A549 treated with RU486 at 1 μM for 4 hours (cell line): Measurements from ENCODE around the gene C16orf78. TPM values are rescaled to one million over a fixed set of nuclear protein-coding genes. Genes with fewer than 3 reads are reported as not detected.

Source experiments
- total RNA-seq: library from RNA; stranded (reverse); fragments of 200-300 nt; extraction: Qiagen RNA extraction; gene quantifications from 5 replicates; pipeline ENCODE4 v1.2.3, GENCODE V29; 2022; ENCODE audit warnings: low read depth

C16orf78 gene, protein sequence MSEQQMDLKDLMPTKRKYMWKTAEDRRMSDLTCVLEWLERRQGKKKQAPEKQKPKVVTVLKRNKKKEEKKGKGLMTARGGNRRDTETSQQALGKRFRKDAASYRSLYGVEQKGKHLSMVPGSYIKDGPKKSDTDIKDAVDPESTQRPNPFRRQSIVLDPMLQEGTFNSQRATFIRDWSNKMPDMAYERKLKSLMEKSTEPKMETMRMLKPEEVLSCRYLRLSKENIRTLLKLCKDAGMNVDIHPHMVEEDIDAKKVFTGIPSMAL
- total RNA-seq: not detected in 5 replicates

DNA sequence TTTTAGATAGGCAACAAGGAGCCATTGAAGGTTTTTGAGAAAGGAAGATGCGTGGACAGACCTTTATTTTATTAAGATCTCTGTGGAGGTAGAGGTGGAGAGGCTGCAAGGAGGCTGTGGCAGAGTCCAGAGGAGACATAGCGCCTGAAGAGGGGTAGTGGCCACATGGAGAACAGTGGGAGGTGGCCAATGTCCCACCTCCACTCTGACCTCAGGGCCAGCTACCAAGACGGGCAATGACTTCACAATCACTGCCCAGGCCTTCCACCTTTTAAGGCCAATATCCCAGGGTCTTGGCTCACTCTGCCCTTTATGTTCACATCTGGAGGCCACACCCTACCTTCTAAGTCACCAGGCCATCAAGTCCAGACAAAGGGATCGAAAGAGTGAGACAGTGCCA is at the start of gene C16orf78:
Gene C16orf78 (plus strand): TSS at position 301 of the 400 bp plus-strand sequence. CDS start 136 bp downstream, outside the sequence.

Other genes with a start within 250 kb of the C16orf78 start
- 0.06 to 0.15 TPM in 2 of 5 replicates, not detected in the others for gene CBLN1, start 92.0 kb upstream of the C16orf78 start, total RNA-seq